GM18951 (cell line): ENCODE data around the gene MGA.

Experiments
- POLR2A ChIP-seq: IDR thresholded peaks from 4 replicates; pipeline ENCODE4 v1.6.1; 2011; ENCODE audit warnings: mild to moderate bottlenecking; ENCODE audit not compliant: insufficient read length, insufficient read depth; ENCODE audit errors: extremely low read depth
- in situ Hi-C: fragments of 300-500 bp; cut with MboI; formaldehyde crosslinking; loops from one replicate; pipeline ENCODE4 v1.12.0; 2022; ENCODE audit warnings: low sequenced_read_pairs, mixed read lengths, inconsistent platforms; ENCODE audit not compliant: unreplicated experiment

MGA gene

GRCh38 chr15:41640985-41641384, 19.2 kb upstream of the MGA start:
- in situ Hi-C loops = no loop called here
- no peak for TF ChIP-seq POLR2A

DNA sequence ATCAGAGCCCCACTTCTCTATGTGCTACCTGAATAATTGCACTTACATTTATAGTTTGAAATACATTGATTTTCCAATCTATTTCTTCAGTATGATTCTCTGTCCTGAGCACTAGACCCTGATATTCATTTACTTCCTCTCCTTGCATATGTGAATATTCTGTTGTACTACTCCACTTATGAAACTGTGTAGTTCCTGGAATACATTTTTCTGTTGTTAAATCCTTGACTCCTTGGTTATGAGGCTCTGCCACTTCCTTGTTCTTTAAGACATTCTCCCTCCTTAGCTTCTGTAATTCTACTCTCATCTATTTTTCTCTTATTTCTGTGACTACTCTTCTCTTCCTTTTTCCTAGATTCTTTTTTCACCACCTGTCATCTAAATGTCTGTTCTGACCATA, 12.9 kb upstream of the MGA start:
- in situ Hi-C loops = no loop called here
- no peak for TF ChIP-seq POLR2A

DNA sequence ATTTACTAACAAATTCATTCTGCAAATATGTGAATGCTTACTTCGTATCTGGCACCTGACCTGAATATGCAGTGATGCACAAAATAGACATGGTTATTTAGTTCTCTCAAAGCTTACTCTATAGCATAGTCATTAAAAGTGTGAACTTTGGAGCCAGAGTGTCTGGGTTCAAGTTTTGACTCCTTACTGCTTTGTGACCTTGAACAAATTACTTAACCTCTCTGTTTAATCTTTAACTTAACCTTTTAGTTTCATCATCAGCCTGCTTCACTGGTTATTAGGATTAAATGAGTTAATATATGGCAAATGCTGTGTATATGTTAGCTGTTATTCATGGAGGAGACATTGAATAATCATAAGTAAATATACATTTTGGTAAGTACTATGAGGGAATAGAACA, 12.1 kb upstream of the MGA start:
- in situ Hi-C loops = no loop called here
- TF ChIP-seq POLR2A = no peak

- in situ Hi-C loops = no loop called here
Measured at GRCh38 chr15:41648770-41649169, 11.4 kb upstream of the MGA start.

GRCh38 chr15:41650806-41651205, 9.4 kb upstream of the MGA start:
- no peak for TF ChIP-seq POLR2A
- in situ Hi-C loops = no loop called here

More at GRCh38 chr15:41648770-41649169, 11.4 kb upstream of the MGA start:
- TF ChIP-seq POLR2A = no peak

- in situ Hi-C loops = no loop called here
- no peak for TF ChIP-seq POLR2A
Measured at GRCh38 chr15:41651373-41651772, 8.8 kb upstream of the MGA start.

DNA sequence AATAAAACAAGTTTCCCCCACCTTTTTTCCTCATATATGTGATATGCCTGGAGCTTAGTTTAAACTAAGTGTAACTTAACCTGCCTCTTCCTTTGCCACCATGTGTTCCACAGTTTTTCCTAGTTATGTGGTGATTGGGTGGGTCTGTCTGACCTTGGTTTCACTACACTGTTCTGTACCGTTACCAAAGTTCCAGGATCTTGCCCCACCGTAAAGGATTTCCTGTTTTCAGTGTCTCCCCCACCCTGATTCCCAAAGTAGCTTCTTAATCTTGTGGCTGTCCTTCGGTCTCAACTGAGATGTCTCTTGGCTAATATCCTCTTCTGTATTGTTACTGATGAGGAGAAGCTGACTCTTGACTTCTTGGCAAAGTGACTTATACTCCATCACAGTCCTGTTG, 6.4 kb upstream of the MGA start:
- in situ Hi-C loops = no loop called here
- no peak for TF ChIP-seq POLR2A

- no peak for TF ChIP-seq POLR2A
- in situ Hi-C loops = no loop called here
Measured at GRCh38 chr15:41655716-41656115, 4.5 kb upstream of the MGA start.

GRCh38 chr15:41656188-41656587, 4.0 kb upstream of the MGA start:
- in situ Hi-C loops = no loop called here
- no peak for TF ChIP-seq POLR2A

- no peak for TF ChIP-seq POLR2A
- in situ Hi-C loops = no loop called here
Measured at GRCh38 chr15:41658689-41659088, 1.5 kb upstream of the MGA start.

DNA sequence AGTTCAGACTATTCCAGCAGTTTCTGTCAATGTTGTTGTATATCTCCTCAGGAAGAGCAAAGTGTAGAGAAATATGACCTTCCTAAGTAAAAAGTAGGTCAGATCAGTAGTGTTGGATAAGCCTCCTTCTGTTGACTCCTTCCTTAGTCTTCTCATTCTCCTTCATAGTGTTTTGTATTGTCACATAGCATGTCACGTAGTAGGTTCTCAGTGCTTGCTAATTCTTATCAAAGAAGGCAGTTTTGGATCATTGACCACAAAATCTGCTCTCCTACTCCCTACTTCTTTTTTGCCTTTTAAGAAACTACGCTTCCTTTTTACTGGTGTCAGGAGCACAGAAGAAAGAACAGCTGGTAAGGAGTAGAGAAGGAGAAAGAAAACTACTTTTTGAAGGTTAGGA, 1.0 kb upstream of the MGA start:
- in situ Hi-C loops = no loop called here
- no peak for TF ChIP-seq POLR2A

GRCh38 chr15:41659855-41660234, 360 bp upstream of the MGA start:
- TF ChIP-seq POLR2A = no peak
- in situ Hi-C loops = no loop called here

DNA sequence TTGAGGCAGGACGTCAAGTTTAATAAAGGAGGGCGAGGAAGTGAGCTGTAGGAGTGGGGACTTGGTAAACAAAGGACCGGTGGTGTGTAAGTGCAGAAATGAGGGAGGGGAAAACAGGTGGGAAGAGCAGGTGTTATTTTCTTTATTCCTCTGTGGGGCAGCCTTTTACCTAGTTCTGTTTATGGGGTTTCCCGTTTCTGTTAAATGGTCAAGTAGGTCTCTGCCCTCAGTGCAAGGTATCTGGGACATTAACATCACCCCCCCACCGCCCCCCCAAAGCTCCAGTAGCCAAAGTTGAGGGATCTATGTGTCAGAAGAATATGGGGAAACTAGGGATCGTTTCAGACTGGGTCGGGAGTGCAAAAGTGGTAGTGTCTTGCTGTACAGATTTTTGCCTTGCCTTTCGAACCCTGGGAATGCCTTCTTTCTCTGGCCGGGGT, 893 bp downstream of the MGA start:
- in situ Hi-C loops = no loop called here
- no peak for TF ChIP-seq POLR2A

- in situ Hi-C loops = no loop called here
Measured at GRCh38 chr15:41661518-41662225, 1.5 kb downstream of the MGA start.

More at GRCh38 chr15:41661518-41662225, 1.5 kb downstream of the MGA start:
- peak; percentile 33 for TF ChIP-seq POLR2A
